Thyroid gland (tissue), 4 donors: ENCODE measurements around the gene AMDHD2.
"Not testable (repeated sequence)": the region's sequence is repeated elsewhere in the genome, so short reads cannot be mapped to it uniquely, and the experiment has no call there.

Source experiments
- CTCF ChIP-seq, 6 experiments: fragments of 200-600 bp in 3 of 6; fragments of 450-650 bp in 3 of 6; sonication (generic) in 3 of 6; IDR thresholded peaks; one replicate each; pipeline ENCODE4 v1.5.1; 2016 to 2019; ENCODE audit warnings: antibody characterized with exemption in 6 of 6, mild to moderate bottlenecking in 2 of 6, inconsistent platforms in 1 of 6, moderate library complexity in 1 of 6
- POLR2A ChIP-seq, 2 donors: fragments of 450-650 bp; IDR thresholded peaks; one replicate each; pipeline ENCODE4 v1.6.1; 2017; ENCODE audit warnings: antibody characterized with exemption in 2 of 2, mild to moderate bottlenecking in 2 of 2, moderate library complexity in 1 of 2

GRCh38 chr16:2533142-2533755 is 13.1 kb downstream of the AMDHD2 start:
- TF ChIP-seq CTCF, POLR2A (IDR thresholded peaks at IDR 0.05): not testable (repeated sequence)
